ENCODE results near the gene ASB7. TPM values are rescaled to one million over a fixed set of nuclear protein-coding genes. Genes with fewer than 3 reads are reported as not detected.

Gene ASB7
- total and polyA plus RNA-seq, 2 donors from 2014 or later: 5.3 to 17.7 TPM

- DNase-seq (no peak), FAIRE-seq (no peak)
- intact Hi-C loops (cut with DNase I): no loop called here
- no peak overlapping the region for H3K9ac ChIP-seq (ENCODE audit: low read length in 3 of 3)
- H3K4me1 ChIP-seq (ENCODE audit: control insufficient read depth in 2 of 3, insufficient read depth in 2 of 3, low read depth in 1 of 3, low read length in 3 of 3): no peaks in the 10 kb centered on the region
- H3K27ac ChIP-seq (ENCODE audit: low read depth in 2 of 2, low read length in 2 of 2): no peak overlapping the region
- no peak for TF ChIP-seq CTCF (IDR thresholded peaks at IDR 0.05; ENCODE audit: borderline replicate concordance, extremely low read depth, insufficient read depth)
- no peaks in the 10 kb centered on the region for H3K9me3 ChIP-seq (ENCODE audit: control insufficient read depth in 2 of 3, insufficient read depth in 1 of 3, low read length in 3 of 3)
- H3K4me3 ChIP-seq (ENCODE audit: low read length in 3 of 3): no peak overlapping the region
- H3K36me3 ChIP-seq (ENCODE audit: control insufficient read depth in 2 of 3, insufficient read depth in 3 of 3, low read length in 3 of 3): no peaks in the 10 kb centered on the region
- H3K27me3 ChIP-seq (ENCODE audit: control insufficient read depth, insufficient read depth, low read length): no peaks in the 10 kb centered on the region
Observed at GRCh38 chr15:100651253-100651652, 48.9 kb downstream of the ASB7 start.

GRCh38 chr15:100652116-100652515 lies 49.7 kb downstream of the ASB7 start:
- Histone ChIP-seq H3K4me1 (ENCODE audit: control insufficient read depth in 2 of 3, insufficient read depth in 2 of 3, low read depth in 1 of 3, low read length in 3 of 3) (no peaks in the 10 kb centered on the region), H3K4me3 (ENCODE audit: low read length in 3 of 3) (no peak overlapping the region), H3K27ac (ENCODE audit: low read depth in 2 of 2, low read length in 2 of 2) (no peak overlapping the region), H3K9me3 (ENCODE audit: control insufficient read depth in 2 of 3, insufficient read depth in 1 of 3, low read length in 3 of 3) (no peaks in the 10 kb centered on the region), H3K27me3 (ENCODE audit: control insufficient read depth, insufficient read depth, low read length) (no peaks in the 10 kb centered on the region), H3K36me3 (ENCODE audit: control insufficient read depth in 2 of 3, insufficient read depth in 3 of 3, low read length in 3 of 3) (no peaks in the 10 kb centered on the region), H3K9ac (ENCODE audit: low read length in 3 of 3) (no peak overlapping the region)
- DNase-seq (no peak), FAIRE-seq (no peak)
- TF ChIP-seq CTCF (IDR thresholded peaks at IDR 0.05; ENCODE audit: borderline replicate concordance, extremely low read depth, insufficient read depth): no peak
- intact Hi-C loops (cut with DNase I): no loop called here

GRCh38 chr15:100653608-100654007 lies 51.2 kb downstream of the ASB7 start:
- Histone ChIP-seq H3K9ac (ENCODE audit: low read length in 3 of 3) (no peak overlapping the region), H3K4me1 (ENCODE audit: control insufficient read depth in 2 of 3, insufficient read depth in 2 of 3, low read depth in 1 of 3, low read length in 3 of 3) (no peaks in the 10 kb centered on the region), H3K27ac (ENCODE audit: low read depth in 2 of 2, low read length in 2 of 2) (no peak overlapping the region), H3K36me3 (ENCODE audit: control insufficient read depth in 2 of 3, insufficient read depth in 3 of 3, low read length in 3 of 3) (no peaks in the 10 kb centered on the region), H3K27me3 (ENCODE audit: control insufficient read depth, insufficient read depth, low read length) (no peaks in the 10 kb centered on the region), H3K4me3 (ENCODE audit: low read length in 3 of 3) (no peak overlapping the region), H3K9me3 (ENCODE audit: control insufficient read depth in 2 of 3, insufficient read depth in 1 of 3, low read length in 3 of 3) (no peaks in the 10 kb centered on the region)
- intact Hi-C loops (cut with DNase I): no loop called here
- DNase-seq (no peak), FAIRE-seq (no peak)
- TF ChIP-seq CTCF (IDR thresholded peaks at IDR 0.05; ENCODE audit: borderline replicate concordance, extremely low read depth, insufficient read depth): no peak

- no peak overlapping the region for H3K27ac ChIP-seq (ENCODE audit: low read depth in 2 of 2, low read length in 2 of 2)
- intact Hi-C loops (cut with DNase I): no loop called here
- FAIRE-seq: no peak
- H3K36me3 ChIP-seq (ENCODE audit: control insufficient read depth in 2 of 3, insufficient read depth in 3 of 3, low read length in 3 of 3): no peaks in the 10 kb centered on the region
- DNase-seq: no peak
- no peak overlapping the region for H3K9ac ChIP-seq (ENCODE audit: low read length in 3 of 3)
- H3K4me1 ChIP-seq (ENCODE audit: control insufficient read depth in 2 of 3, insufficient read depth in 2 of 3, low read depth in 1 of 3, low read length in 3 of 3): no peaks in the 10 kb centered on the region
- H3K9me3 ChIP-seq (ENCODE audit: control insufficient read depth in 2 of 3, insufficient read depth in 1 of 3, low read length in 3 of 3): no peaks in the 10 kb centered on the region
- H3K27me3 ChIP-seq (ENCODE audit: control insufficient read depth, insufficient read depth, low read length): no peaks in the 10 kb centered on the region
- H3K4me3 ChIP-seq (ENCODE audit: low read length in 3 of 3): no peak overlapping the region
- TF ChIP-seq CTCF (IDR thresholded peaks at IDR 0.05; ENCODE audit: borderline replicate concordance, extremely low read depth, insufficient read depth): no peak
Observed at GRCh38 chr15:100658895-100659294, 56.5 kb downstream of the ASB7 start.
